ENCODE measurements around the gene ITGA2.

DNA sequence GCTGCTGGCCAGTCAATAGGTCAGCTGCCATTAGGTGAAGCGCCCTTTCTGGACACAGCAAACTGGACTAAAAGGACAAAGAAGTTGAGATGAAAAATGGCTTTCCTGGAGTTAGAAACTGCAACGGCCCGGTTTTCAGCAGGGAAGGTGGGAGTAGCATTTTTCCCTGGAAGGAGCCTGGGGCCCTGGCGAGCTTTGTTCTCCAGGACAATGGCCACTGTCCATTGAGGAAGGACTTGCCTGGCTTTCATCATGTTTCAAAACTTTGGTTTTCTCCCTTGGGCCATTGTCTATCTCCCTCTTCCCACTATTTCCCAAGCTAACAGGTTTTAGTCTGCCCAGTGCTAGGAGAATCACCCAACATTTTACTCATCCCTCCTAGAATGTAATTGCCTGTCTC, 64.2 kb downstream of the ITGA2 start:
- no peak for TF ChIP-seq ZNF565 (CRISPR knock-in tag; conservative IDR thresholded peaks at IDR 0.05; ENCODE audit: low read depth)
- TF ChIP-seq PPARA (CRISPR knock-in tag; IDR thresholded peaks at IDR 0.05; ENCODE audit: borderline replicate concordance) = no peak
- no peak for TF ChIP-seq TCF4 (CRISPR knock-in tag; IDR thresholded peaks at IDR 0.05; ENCODE audit: borderline replicate concordance)
- TF ChIP-seq RARB (CRISPR knock-in tag; IDR thresholded peaks at IDR 0.05) = no peak
- TF ChIP-seq ZFP3 (CRISPR knock-in tag; IDR thresholded peaks at IDR 0.05) = no peak
- TF ChIP-seq, protein P1, sequence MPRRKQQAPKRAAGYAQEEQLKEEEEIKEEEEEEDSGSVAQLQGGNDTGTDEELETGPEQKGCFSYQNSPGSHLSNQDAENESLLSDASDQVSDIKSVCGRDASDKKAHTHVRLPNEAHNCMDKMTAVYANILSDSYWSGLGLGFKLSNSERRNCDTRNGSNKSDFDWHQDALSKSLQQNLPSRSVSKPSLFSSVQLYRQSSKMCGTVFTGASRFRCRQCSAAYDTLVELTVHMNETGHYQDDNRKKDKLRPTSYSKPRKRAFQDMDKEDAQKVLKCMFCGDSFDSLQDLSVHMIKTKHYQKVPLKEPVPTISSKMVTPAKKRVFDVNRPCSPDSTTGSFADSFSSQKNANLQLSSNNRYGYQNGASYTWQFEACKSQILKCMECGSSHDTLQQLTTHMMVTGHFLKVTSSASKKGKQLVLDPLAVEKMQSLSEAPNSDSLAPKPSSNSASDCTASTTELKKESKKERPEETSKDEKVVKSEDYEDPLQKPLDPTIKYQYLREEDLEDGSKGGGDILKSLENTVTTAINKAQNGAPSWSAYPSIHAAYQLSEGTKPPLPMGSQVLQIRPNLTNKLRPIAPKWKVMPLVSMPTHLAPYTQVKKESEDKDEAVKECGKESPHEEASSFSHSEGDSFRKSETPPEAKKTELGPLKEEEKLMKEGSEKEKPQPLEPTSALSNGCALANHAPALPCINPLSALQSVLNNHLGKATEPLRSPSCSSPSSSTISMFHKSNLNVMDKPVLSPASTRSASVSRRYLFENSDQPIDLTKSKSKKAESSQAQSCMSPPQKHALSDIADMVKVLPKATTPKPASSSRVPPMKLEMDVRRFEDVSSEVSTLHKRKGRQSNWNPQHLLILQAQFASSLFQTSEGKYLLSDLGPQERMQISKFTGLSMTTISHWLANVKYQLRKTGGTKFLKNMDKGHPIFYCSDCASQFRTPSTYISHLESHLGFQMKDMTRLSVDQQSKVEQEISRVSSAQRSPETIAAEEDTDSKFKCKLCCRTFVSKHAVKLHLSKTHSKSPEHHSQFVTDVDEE (CRISPR knock-in tag; IDR thresholded peaks at IDR 0.05) = no peak
- no peak for TF ChIP-seq ESRRG (CRISPR knock-in tag; IDR thresholded peaks at IDR 0.05)
- no peak for TF ChIP-seq ZNF70 (CRISPR knock-in tag; IDR thresholded peaks at IDR 0.05)
- TF ChIP-seq SNAI2 (CRISPR knock-in tag; IDR thresholded peaks at IDR 0.05) = no peak
- TF ChIP-seq, protein P2, sequence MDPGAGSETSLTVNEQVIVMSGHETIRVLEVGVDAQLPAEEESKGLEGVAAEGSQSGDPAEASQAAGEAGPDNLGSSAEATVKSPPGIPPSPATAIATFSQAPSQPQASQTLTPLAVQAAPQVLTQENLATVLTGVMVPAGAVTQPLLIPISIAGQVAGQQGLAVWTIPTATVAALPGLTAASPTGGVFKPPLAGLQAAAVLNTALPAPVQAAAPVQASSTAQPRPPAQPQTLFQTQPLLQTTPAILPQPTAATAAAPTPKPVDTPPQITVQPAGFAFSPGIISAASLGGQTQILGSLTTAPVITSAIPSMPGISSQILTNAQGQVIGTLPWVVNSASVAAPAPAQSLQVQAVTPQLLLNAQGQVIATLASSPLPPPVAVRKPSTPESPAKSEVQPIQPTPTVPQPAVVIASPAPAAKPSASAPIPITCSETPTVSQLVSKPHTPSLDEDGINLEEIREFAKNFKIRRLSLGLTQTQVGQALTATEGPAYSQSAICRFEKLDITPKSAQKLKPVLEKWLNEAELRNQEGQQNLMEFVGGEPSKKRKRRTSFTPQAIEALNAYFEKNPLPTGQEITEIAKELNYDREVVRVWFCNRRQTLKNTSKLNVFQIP (CRISPR knock-in tag; IDR thresholded peaks at IDR 0.05; ENCODE audit: borderline replicate concordance, low read depth) = no peak

Measured in SK-N-SH treated with all-trans-retinoic acid at 6 μM for 48 hours (cell line).